ENCODE measurements around the gene EPG5. TPM values are rescaled to one million over a fixed set of nuclear protein-coding genes. Genes with fewer than 3 reads are reported as not detected.

Gene EPG5
- total RNA-seq, 6 experiments from 2014 or later = 11.6 to 15.2 (median 12.4) TPM

GRCh38 chr18:45870419-45870818 lies 96.7 kb downstream of the EPG5 start:
- DNase-seq (no peak), ATAC-seq (no peak)
- TF ChIP-seq CTCF (IDR thresholded peaks at IDR 0.05) = no peak
- no peak for TF ChIP-seq POLR2A (IDR thresholded peaks at IDR 0.05)
- WGBS (ENCODE audit: insufficient coverage, low coverage, low lambda C conversion rate, missing lambda C conversion rate) = 84% methylated on average over 4 of the region's 7 CpGs
- Histone ChIP-seq H3K9me3 (no peaks in the 10 kb centered on the region), H3K27me3 (no peaks in the 10 kb centered on the region), H3K4me1 (peaks cover 0 to 12% (median 5%) of the 10 kb centered on the region in 4 donors), H3K4me3 (no peak overlapping the region), H3K36me3 (peaks cover 0 to 14% (median 2%) of the 10 kb centered on the region in 4 donors), H3K27ac (no peak overlapping the region)
- intact Hi-C loops (cut with DNase I) = loop anchor here in 1 of 2 donors (10.0 kb wide), 1 partner anchor 156 kb away; no protein-coding TSS in a partner anchor

GRCh38 chr18:45865466-45865865 lies 101.7 kb downstream of the EPG5 start:
- Histone ChIP-seq H3K9me3 (no peaks in the 10 kb centered on the region), H3K27ac (no peak overlapping the region), H3K4me3 (no peak overlapping the region), H3K36me3 (peaks cover 0 to 44% (median 3%) of the 10 kb centered on the region in 4 donors), H3K4me1 (peaks cover 0 to 12% (median 5%) of the 10 kb centered on the region in 4 donors), H3K27me3 (no peaks in the 10 kb centered on the region)
- no peak for DNase-seq
- intact Hi-C loops (cut with DNase I) = no loop called here
- no CpG with 5 or more reads among the region's 5 CpGs for WGBS (ENCODE audit: insufficient coverage, low coverage, low lambda C conversion rate, missing lambda C conversion rate)
- no peak for TF ChIP-seq CTCF (IDR thresholded peaks at IDR 0.05)
- TF ChIP-seq POLR2A (IDR thresholded peaks at IDR 0.05) = no peak
- ATAC-seq = no peak

- H3K27ac ChIP-seq = no peak overlapping the region
- H3K27me3 ChIP-seq = no peaks in the 10 kb centered on the region
- H3K4me1 ChIP-seq = peaks cover 0 to 12% (median 5%) of the 10 kb centered on the region in 4 donors
- ATAC-seq = no peak
- H3K4me3 ChIP-seq = no peak overlapping the region
- H3K36me3 ChIP-seq = peaks cover 0 to 51% (median 5%) of the 10 kb centered on the region in 4 donors
- no peak for DNase-seq
- intact Hi-C loops (cut with DNase I) = no loop called here
- 97% methylated on average over 5 of the region's 5 CpGs for WGBS (ENCODE audit: insufficient coverage, low coverage, low lambda C conversion rate, missing lambda C conversion rate)
- TF ChIP-seq CTCF (IDR thresholded peaks at IDR 0.05) (no peak), POLR2A (IDR thresholded peaks at IDR 0.05) (no peak)
- H3K9me3 ChIP-seq = no peaks in the 10 kb centered on the region
Observed at GRCh38 chr18:45864081-45864480, 103.0 kb downstream of the EPG5 start.

GRCh38 chr18:45863469-45863868 lies 103.7 kb downstream of the EPG5 start:
- Histone ChIP-seq H3K9me3 (no peaks in the 10 kb centered on the region), H3K27ac (no peak overlapping the region), H3K27me3 (no peaks in the 10 kb centered on the region), H3K4me3 (no peak overlapping the region), H3K4me1 (peaks cover 0 to 12% (median 5%) of the 10 kb centered on the region in 4 donors), H3K36me3 (peaks cover 0 to 57% (median 6%) of the 10 kb centered on the region in 4 donors)
- no peak for ATAC-seq
- intact Hi-C loops (cut with DNase I) = no loop called here
- DNase-seq = no peak
- no peak for TF ChIP-seq POLR2A (IDR thresholded peaks at IDR 0.05)
- no peak for TF ChIP-seq CTCF (IDR thresholded peaks at IDR 0.05)
- WGBS (ENCODE audit: insufficient coverage, low coverage, low lambda C conversion rate, missing lambda C conversion rate) = 71% methylated on average over 1 of the region's 1 CpG

- 93% methylated on average over 1 of the region's 1 CpG for WGBS (ENCODE audit: insufficient coverage, low coverage, low lambda C conversion rate, missing lambda C conversion rate)
- ATAC-seq (no peak), DNase-seq (no peak)
- no peak overlapping the region for H3K27ac ChIP-seq
- H3K4me3 ChIP-seq = no peak overlapping the region
- no peaks in the 10 kb centered on the region for H3K27me3 ChIP-seq
- no peaks in the 10 kb centered on the region for H3K9me3 ChIP-seq
- H3K36me3 ChIP-seq = peaks cover 0 to 65% (median 9%) of the 10 kb centered on the region in 4 donors
- intact Hi-C loops (cut with DNase I) = no loop called here
- H3K4me1 ChIP-seq = peaks cover 0 to 11% (median 4%) of the 10 kb centered on the region in 4 donors
- no peak for TF ChIP-seq CTCF (IDR thresholded peaks at IDR 0.05)
- no peak for TF ChIP-seq POLR2A (IDR thresholded peaks at IDR 0.05)
Observed at GRCh38 chr18:45861926-45862325, 105.2 kb downstream of the EPG5 start.
